KOPT-K1 (cell line): Measurements from ENCODE around the gene TAC3.
"Not testable (repeated sequence)": the region's sequence is repeated elsewhere in the genome, so short reads cannot be mapped to it uniquely, and the experiment has no call there.

ENCODE experiments used
- H3K27ac ChIP-seq: fragments of 200-600 bp; sonication (generic); 2 replicates; pipeline ENCODE4 v1.5.1; 2016; ENCODE audit warnings: antibody characterized with exemption, mild to moderate bottlenecking, low read depth, low read length; ENCODE audit not compliant: poor library complexity, severe bottlenecking
- H3K36me3 ChIP-seq: fragments of 200-600 bp; sonication (generic); 2 replicates; pipeline ENCODE4 v1.5.1; 2017; ENCODE audit warnings: antibody characterized with exemption, mild to moderate bottlenecking, low read length, moderate library complexity; ENCODE audit not compliant: insufficient read depth
- H3K9me3 ChIP-seq: fragments of 200-600 bp; sonication (generic); 2 replicates; pipeline ENCODE4 v1.5.1; 2017; ENCODE audit warnings: antibody characterized with exemption, low read length, mild to moderate bottlenecking; ENCODE audit not compliant: insufficient read depth, poor library complexity, severe bottlenecking

The TAC3 gene

GRCh38 chr12:56987551-56988053, 28.7 kb downstream of the TAC3 start:
- H3K9me3 ChIP-seq, result no peaks in the 10 kb centered on the region
- H3K36me3 ChIP-seq, result no peaks in the 10 kb centered on the region
- H3K27ac ChIP-seq, result no peak overlapping the region

DNA sequence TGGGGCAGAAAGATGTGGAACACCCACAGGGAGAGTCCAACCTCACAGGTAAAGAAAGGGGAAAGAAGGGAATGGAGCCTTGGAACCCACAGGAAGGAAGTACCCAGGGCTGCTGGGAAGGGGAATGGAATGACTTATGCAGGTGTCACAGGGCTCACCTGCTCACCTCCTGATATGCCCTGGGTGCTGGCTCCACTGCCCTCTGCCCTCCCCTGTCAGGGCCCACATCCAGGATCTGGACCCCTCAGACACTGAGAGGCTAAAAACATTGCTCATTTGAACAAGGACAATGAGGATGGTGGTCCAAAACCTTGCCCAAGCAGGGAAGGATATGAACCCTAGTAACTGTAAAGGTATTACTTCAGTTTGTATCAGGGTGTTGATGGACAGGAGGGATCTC, 29.3 kb downstream of the TAC3 start:
- Histone ChIP-seq H3K36me3 (no peaks in the 10 kb centered on the region), H3K27ac (no peak overlapping the region), H3K9me3 (no peaks in the 10 kb centered on the region)

DNA sequence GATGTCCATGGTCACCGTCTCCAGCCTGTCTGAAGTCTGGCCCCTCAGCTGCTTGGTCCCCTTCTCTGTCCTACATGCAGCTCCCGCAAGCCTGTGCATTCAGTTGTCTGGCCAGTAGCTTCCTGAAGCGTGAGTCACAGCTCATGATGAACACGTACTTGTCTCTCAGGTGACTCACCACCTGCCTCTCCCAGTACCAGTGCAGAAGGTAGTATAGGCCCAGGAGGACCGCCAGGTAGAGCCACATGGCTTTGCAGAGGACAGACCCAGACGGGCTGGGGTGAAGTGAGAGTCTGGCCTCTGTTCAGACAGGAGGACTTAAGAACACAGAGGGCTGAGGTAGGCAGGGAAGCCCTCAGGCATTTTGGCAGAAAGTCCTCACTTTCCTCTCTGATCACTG, 30.6 kb downstream of the TAC3 start:
- not testable (repeated sequence) for H3K9me3 ChIP-seq, H3K27ac ChIP-seq, H3K36me3 ChIP-seq

DNA sequence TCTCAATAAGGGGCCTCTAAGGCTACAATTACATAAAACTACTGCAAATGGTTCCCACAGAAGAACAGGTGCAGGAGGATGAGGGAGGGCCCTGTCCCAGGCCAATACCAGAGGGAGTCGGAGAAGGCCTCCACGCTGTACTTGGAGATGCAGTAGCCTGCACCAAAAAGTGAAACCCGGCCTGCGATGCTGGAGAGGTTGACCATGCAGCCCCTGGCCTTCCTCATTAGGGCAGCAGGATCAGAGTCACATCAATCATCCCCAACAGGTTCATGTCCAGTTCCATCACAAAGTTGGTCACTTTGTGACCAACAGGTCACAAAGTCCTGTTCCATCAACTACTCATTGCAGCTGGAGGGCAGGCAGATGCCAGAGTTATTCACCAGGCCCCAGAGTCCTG, 32.9 kb downstream of the TAC3 start:
- no peaks in the 10 kb centered on the region for H3K36me3 ChIP-seq
- H3K9me3 ChIP-seq, result no peaks in the 10 kb centered on the region
- no peak overlapping the region for H3K27ac ChIP-seq

- not testable (repeated sequence) for H3K36me3 ChIP-seq, H3K9me3 ChIP-seq
Observed at GRCh38 chr12:56982578-56983236, 33.6 kb downstream of the TAC3 start.

DNA sequence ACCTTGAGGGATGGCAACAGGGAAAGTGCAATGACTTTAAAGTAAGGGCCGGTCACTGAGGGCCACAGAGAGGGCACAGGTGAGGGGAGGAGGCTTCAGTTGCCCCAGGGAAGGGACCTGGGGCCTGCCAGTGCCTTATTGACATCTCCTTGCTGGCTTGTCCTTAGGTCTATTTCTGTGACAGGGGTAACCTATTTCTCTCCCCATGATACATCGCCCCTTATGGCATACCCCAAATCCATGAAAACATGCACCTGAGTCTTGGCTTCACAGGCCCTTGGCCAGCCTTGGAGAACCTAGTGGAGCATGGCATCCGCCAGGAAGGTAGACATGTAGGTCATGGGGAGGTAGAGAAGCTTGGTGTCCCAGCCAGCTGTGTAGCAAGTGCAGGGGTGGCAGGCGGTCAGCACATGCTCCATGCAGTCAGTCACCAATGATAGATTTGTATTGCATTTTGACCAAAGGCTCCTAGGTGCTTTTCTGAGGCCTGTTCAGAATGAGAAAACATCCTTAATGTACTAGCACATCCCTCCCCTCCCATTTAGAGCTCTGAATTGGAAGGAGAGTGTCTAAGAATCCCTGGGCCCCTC, 35.3 kb downstream of the TAC3 start:
- H3K27ac ChIP-seq, result no peak overlapping the region
- no peaks in the 10 kb centered on the region for H3K9me3 ChIP-seq
- no peaks in the 10 kb centered on the region for H3K36me3 ChIP-seq

More at GRCh38 chr12:56982578-56983236, 33.6 kb downstream of the TAC3 start:
- H3K27ac ChIP-seq, result not testable (repeated sequence)

DNA sequence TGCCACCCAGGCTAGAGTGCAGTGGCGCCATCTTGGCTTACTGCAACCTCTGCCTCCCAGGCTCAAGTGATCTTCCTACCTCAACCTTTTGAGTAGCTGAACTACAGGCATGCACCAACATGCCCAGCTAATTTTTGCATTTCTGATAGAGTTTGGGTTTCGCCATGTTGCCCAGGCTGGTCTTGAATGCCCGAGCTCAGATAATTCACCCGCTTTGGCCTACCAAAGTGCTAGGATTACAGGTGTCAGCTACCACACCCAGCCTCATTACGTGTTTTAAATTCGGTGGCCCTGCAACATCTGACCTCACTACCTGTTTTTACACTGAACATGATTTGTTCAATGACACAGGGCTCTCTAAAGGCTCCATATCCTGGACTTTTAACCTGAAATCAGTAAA, 36.1 kb downstream of the TAC3 start:
- H3K9me3 ChIP-seq, result no peaks in the 10 kb centered on the region

DNA sequence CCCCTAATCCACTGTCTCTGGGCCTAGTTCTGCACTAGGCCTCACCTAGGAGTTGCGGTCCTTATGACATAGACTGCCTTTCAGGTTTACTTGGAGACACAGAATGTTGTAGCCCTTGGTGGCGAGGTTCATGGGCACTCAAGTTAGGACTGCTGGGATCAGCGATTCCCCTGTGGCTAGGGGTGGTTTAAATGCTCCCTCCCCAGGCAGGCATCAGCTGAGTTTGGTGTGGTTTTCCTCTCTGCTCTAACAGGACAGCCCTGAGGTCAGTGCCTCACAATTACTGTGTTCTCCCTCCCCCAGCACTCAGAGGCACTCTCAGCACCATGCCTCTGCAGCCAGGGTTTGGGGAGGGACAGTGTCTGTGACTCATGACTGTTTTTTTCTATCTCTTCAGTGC, 36.7 kb downstream of the TAC3 start:
- no peaks in the 10 kb centered on the region for H3K9me3 ChIP-seq
- no peak overlapping the region for H3K27ac ChIP-seq
- H3K36me3 ChIP-seq, result no peaks in the 10 kb centered on the region

More for the DNA sequence above, 36.1 kb downstream of the TAC3 start:
- H3K27ac ChIP-seq, result no peak overlapping the region
- H3K36me3 ChIP-seq, result no peaks in the 10 kb centered on the region

- H3K9me3 ChIP-seq, result no peaks in the 10 kb centered on the region
- H3K27ac ChIP-seq, result no peak overlapping the region
- H3K36me3 ChIP-seq, result no peaks in the 10 kb centered on the region
Observed at GRCh38 chr12:56978397-56979138, 37.8 kb downstream of the TAC3 start.

DNA sequence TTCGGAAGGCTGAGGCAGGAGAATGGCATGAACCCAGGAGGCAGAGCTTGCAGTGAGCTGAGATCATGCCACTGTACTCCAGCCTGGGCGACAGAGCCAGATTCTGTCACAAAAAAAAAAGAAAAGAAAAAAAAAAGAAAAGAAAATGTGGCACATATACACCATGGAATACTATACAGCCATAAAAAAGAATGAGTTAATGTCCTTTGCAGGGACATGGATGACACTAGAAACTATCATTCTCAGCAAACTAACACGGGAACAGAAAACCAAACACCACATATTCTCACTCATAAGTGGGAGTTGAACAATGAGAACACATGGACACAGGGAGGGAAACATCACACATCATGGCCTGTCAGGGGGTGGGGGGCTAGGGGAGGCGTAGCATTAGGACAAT, 39.0 kb downstream of the TAC3 start:
- H3K27ac ChIP-seq, H3K9me3 ChIP-seq, H3K36me3 ChIP-seq: not testable (repeated sequence)

DNA sequence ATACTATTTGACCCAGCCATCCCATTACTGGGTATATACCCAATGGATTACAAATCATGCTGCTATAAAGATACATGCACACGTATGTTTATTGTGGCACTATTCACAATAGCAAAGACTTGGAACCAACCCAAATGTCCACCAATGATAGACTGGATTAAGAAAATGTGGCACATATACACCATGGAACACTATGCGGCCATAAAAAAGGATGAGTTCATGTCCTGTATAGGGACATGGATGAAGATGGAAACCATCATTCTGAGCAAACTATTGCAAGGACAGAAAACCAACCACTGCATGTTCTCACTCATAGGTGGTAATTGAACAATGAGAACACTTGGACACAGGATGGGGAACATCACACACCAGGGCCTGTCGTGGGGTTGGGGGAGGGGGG, 42.1 kb downstream of the TAC3 start:
- H3K27ac ChIP-seq, H3K36me3 ChIP-seq, H3K9me3 ChIP-seq: not testable (repeated sequence)

GRCh38 chr12:56968910-56969309, 47.4 kb downstream of the TAC3 start:
- H3K9me3 ChIP-seq, H3K27ac ChIP-seq, H3K36me3 ChIP-seq: not testable (repeated sequence)

DNA sequence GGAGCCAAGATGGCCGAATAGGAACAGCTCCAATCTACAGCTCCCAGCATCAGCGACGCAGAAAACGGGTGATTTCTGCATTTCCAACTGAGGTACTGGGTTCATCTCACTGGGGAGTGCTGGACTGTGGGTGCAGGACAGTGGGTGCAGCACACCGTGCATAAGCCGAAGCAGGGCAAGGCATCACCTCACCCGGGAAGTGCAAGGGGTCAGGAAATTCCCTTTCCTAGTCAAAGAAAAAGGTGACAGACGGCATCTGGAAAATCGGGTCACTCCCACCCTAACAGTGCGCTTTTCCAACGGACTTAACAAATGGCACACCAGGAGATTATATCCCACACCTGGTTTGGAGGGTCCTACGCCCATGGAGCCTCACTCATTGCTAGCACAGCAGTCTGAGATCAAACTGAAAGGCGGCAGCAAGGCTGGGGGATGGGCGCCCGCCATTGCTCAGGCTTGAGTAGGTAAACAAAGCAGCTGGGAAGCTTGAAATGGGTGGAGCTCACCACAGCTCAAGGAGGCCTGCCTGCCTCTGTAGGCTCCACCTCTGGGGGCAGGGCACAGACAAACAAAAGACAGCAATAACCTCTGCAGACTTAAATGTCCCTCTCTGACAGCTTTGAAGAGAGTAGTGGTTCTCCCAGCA, 50.2 kb downstream of the TAC3 start:
- H3K36me3 ChIP-seq, H3K27ac ChIP-seq, H3K9me3 ChIP-seq: not testable (repeated sequence)

DNA sequence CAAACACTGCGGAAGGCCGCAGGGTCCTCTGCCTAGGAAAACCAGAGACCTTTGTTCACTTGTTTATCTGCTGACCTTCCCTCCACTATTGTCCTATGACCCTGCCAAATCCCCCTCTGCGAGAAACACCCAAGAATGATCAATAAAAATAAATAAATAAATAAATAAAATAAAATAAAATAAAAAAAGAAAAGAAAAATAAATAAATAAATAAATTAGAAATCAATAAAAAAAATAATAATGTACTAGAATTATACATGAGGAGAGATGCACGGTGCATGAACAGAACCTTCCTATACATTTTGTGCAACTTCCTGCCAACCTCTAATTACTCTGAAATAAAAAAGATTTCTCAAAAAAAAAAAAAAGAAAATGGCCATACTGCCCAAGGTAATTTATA, 51.2 kb downstream of the TAC3 start:
- not testable (repeated sequence) for H3K27ac ChIP-seq, H3K9me3 ChIP-seq, H3K36me3 ChIP-seq

GRCh38 chr12:56963557-56963956, 52.8 kb downstream of the TAC3 start:
- H3K27ac ChIP-seq, result not testable (repeated sequence)

More at GRCh38 chr12:56963557-56963956, 52.8 kb downstream of the TAC3 start:
- H3K36me3 ChIP-seq, H3K9me3 ChIP-seq: not testable (repeated sequence)
